HEK293 (cell line): Measurements from ENCODE around the gene CYP1A1.

Experiments used
- ZNF76 ChIP-seq: fragments of 450-650 bp; formaldehyde crosslinking; IDR thresholded peaks from 2 replicates; pipeline ENCODE4; 2016; ENCODE audit warnings: low read depth, missing biosample characterization, missing genetic modification characterization, borderline replicate concordance
- TF ChIP-seq, protein P1 (sequence below): fragments of 450-650 bp; formaldehyde crosslinking; IDR thresholded peaks from 2 replicates; pipeline ENCODE4 v1.5.1; 2016; ENCODE audit warnings: missing biosample characterization, missing genetic modification characterization

- TF ChIP-seq ZNF76 (tag by site-specific recombination), result no peak
- TF ChIP-seq, protein P1, sequence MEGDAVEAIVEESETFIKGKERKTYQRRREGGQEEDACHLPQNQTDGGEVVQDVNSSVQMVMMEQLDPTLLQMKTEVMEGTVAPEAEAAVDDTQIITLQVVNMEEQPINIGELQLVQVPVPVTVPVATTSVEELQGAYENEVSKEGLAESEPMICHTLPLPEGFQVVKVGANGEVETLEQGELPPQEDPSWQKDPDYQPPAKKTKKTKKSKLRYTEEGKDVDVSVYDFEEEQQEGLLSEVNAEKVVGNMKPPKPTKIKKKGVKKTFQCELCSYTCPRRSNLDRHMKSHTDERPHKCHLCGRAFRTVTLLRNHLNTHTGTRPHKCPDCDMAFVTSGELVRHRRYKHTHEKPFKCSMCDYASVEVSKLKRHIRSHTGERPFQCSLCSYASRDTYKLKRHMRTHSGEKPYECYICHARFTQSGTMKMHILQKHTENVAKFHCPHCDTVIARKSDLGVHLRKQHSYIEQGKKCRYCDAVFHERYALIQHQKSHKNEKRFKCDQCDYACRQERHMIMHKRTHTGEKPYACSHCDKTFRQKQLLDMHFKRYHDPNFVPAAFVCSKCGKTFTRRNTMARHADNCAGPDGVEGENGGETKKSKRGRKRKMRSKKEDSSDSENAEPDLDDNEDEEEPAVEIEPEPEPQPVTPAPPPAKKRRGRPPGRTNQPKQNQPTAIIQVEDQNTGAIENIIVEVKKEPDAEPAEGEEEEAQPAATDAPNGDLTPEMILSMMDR (tag by site-specific recombination), result no peak
Measured at GRCh38 chr15:74674161-74674560, 51.2 kb downstream of the CYP1A1 start.
